Measurements from ENCODE around the gene IQSEC3. TPM values are rescaled to one million over a fixed set of nuclear protein-coding genes. Genes with fewer than 3 reads are reported as not detected.

IQSEC3 gene
- total RNA-seq, 1 experiment from 2014 or later = not detected

DNA sequence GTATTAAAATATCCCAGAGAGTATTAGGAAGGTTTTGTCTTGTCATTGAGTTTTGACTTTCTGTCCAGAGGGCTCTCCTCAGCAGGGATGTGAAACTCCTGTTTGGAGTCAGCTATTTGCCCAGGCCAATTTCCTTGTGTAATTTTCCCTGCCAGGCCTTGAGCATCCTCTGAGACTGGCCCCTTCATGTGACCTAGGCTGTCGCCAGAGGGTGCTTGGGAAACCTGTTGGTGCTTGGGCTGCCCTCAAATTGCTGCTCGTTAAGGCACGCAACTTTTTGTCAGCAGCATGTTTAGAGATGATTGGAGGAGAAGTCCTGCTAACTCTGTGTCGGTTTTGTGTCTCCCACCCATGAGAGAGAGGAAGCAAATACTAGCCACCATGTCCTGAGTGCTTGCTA is 39.1 kb downstream of the IQSEC3 start:
- BruUV-seq (replicated peaks) = no TSS peak
- no peak for TF ChIP-seq TCF7L2 (IDR thresholded peaks at IDR 0.05; ENCODE audit: low read depth, low read length)
- TF ChIP-seq, protein P1, sequence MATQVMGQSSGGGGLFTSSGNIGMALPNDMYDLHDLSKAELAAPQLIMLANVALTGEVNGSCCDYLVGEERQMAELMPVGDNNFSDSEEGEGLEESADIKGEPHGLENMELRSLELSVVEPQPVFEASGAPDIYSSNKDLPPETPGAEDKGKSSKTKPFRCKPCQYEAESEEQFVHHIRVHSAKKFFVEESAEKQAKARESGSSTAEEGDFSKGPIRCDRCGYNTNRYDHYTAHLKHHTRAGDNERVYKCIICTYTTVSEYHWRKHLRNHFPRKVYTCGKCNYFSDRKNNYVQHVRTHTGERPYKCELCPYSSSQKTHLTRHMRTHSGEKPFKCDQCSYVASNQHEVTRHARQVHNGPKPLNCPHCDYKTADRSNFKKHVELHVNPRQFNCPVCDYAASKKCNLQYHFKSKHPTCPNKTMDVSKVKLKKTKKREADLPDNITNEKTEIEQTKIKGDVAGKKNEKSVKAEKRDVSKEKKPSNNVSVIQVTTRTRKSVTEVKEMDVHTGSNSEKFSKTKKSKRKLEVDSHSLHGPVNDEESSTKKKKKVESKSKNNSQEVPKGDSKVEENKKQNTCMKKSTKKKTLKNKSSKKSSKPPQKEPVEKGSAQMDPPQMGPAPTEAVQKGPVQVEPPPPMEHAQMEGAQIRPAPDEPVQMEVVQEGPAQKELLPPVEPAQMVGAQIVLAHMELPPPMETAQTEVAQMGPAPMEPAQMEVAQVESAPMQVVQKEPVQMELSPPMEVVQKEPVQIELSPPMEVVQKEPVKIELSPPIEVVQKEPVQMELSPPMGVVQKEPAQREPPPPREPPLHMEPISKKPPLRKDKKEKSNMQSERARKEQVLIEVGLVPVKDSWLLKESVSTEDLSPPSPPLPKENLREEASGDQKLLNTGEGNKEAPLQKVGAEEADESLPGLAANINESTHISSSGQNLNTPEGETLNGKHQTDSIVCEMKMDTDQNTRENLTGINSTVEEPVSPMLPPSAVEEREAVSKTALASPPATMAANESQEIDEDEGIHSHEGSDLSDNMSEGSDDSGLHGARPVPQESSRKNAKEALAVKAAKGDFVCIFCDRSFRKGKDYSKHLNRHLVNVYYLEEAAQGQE (IDR thresholded peaks at IDR 0.05; ENCODE audit: insufficient read depth in 1 of 2, low read depth in 2 of 2, low read length in 1 of 2) = no peak
- TF ChIP-seq SIN3A (IDR thresholded peaks at IDR 0.05; ENCODE audit: borderline replicate concordance, insufficient read depth, low read depth, low read length) = no peak
- TF ChIP-seq, protein P2, sequence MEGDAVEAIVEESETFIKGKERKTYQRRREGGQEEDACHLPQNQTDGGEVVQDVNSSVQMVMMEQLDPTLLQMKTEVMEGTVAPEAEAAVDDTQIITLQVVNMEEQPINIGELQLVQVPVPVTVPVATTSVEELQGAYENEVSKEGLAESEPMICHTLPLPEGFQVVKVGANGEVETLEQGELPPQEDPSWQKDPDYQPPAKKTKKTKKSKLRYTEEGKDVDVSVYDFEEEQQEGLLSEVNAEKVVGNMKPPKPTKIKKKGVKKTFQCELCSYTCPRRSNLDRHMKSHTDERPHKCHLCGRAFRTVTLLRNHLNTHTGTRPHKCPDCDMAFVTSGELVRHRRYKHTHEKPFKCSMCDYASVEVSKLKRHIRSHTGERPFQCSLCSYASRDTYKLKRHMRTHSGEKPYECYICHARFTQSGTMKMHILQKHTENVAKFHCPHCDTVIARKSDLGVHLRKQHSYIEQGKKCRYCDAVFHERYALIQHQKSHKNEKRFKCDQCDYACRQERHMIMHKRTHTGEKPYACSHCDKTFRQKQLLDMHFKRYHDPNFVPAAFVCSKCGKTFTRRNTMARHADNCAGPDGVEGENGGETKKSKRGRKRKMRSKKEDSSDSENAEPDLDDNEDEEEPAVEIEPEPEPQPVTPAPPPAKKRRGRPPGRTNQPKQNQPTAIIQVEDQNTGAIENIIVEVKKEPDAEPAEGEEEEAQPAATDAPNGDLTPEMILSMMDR (IDR thresholded peaks at IDR 0.05) = no peak
- no peak for TF ChIP-seq POLR2AphosphoS5 (IDR thresholded peaks at IDR 0.05; ENCODE audit: low read depth, low read length)
- Histone ChIP-seq H3K4me1 (ENCODE audit: control insufficient read depth, insufficient read depth, low read length) (no peaks in the 10 kb centered on the region), H3K4me3 (ENCODE audit: low read depth in 2 of 2, low read length in 2 of 2) (no peak overlapping the region), H3K27ac (ENCODE audit: low read length) (no peak overlapping the region), H3K27me3 (ENCODE audit: control insufficient read depth, insufficient read depth, low read length) (no peaks in the 10 kb centered on the region), H3K36me3 (ENCODE audit: control insufficient read depth, insufficient read depth, low read length) (no peaks in the 10 kb centered on the region), H3K9me3 (ENCODE audit: control insufficient read depth, insufficient read depth, low read depth, low read length) (no peaks in the 10 kb centered on the region)
- ChIA-PET CTCF (no interaction called here), POLR2A (no interaction called here)
- DNase-seq (ENCODE audit: low read depth, low spot score) (no peak), ATAC-seq (no peak)
- intact Hi-C loops (cut with micrococcal nuclease; ENCODE audit: unreplicated experiment) = no loop called here
- in situ Hi-C loops (cut with HindIII; ENCODE audit: low pct_unique_long_range_greater_than_20kb, low sequenced_read_pairs) = no loop called here

DNA sequence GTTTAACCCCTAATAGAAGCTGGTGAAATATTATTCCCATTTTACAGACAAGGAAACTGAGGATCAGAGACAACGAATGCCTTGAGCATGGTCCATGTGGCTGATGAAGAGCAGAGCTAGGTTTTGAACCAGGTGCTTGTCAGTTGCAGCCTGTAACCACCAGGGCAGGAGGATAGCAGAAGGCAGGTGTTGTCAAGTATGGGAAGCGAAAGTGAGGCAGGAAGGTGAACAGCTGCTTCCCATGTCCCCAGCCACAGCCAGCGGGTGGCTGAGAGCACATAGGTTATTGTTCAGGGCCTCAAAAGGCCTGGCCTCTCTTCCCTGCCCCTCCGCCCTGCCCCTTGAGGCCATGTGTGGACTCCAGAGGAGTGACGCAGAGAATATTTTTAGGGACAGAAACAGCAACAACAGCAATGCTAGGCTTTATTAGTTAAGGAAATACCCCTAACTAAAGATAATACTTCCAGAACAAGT is 39.6 kb downstream of the IQSEC3 start:
- ChIA-PET CTCF (no interaction called here), POLR2A (no interaction called here)
- no peaks in the 10 kb centered on the region for H3K27me3 ChIP-seq (ENCODE audit: control insufficient read depth, insufficient read depth, low read length)
- ATAC-seq (no peak), DNase-seq (ENCODE audit: low read depth, low spot score) (no peak)
- no peaks in the 10 kb centered on the region for H3K36me3 ChIP-seq (ENCODE audit: control insufficient read depth, insufficient read depth, low read length)
- in situ Hi-C loops (cut with HindIII; ENCODE audit: low pct_unique_long_range_greater_than_20kb, low sequenced_read_pairs) (no loop called here), intact Hi-C loops (cut with micrococcal nuclease; ENCODE audit: unreplicated experiment) (no loop called here)
- no peaks in the 10 kb centered on the region for H3K4me1 ChIP-seq (ENCODE audit: control insufficient read depth, insufficient read depth, low read length)
- H3K9me3 ChIP-seq (ENCODE audit: control insufficient read depth, insufficient read depth, low read depth, low read length) = no peaks in the 10 kb centered on the region
- TF ChIP-seq, protein P2 (IDR thresholded peaks at IDR 0.05) = no peak
- no peak for TF ChIP-seq POLR2AphosphoS5 (IDR thresholded peaks at IDR 0.05; ENCODE audit: low read depth, low read length)
- TF ChIP-seq TCF7L2 (IDR thresholded peaks at IDR 0.05; ENCODE audit: low read depth, low read length) = no peak
- TF ChIP-seq SIN3A (IDR thresholded peaks at IDR 0.05; ENCODE audit: borderline replicate concordance, insufficient read depth, low read depth, low read length) = no peak
- TF ChIP-seq, protein P1 (IDR thresholded peaks at IDR 0.05; ENCODE audit: insufficient read depth in 1 of 2, low read depth in 2 of 2, low read length in 1 of 2) = no peak
- no peak overlapping the region for H3K27ac ChIP-seq (ENCODE audit: low read length)
- no TSS peak for BruUV-seq (replicated peaks)
- no peak overlapping the region for H3K4me3 ChIP-seq (ENCODE audit: low read depth in 2 of 2, low read length in 2 of 2)
